Peyer's patch (tissue), 4 donors: ENCODE data around the gene PHKA2.

Experiments
- POLR2A ChIP-seq, 2 donors: fragments of 450-650 bp; IDR thresholded peaks; one replicate each; pipeline ENCODE4 v1.5.1; 2017; ENCODE audit warnings: antibody characterized with exemption in 2 of 2, mild to moderate bottlenecking in 2 of 2, moderate library complexity in 2 of 2
- TF ChIP-seq, protein P1 (sequence below), 6 experiments: fragments of 450-650 bp in 4 of 6; fragments of 200-600 bp in 2 of 6; sonication (generic) in 1 of 6; IDR thresholded peaks; one replicate each; pipeline ENCODE4 v1.5.1; 2017 to 2019; ENCODE audit warnings: antibody characterized with exemption in 6 of 6, mild to moderate bottlenecking in 3 of 6, moderate library complexity in 1 of 6

DNA sequence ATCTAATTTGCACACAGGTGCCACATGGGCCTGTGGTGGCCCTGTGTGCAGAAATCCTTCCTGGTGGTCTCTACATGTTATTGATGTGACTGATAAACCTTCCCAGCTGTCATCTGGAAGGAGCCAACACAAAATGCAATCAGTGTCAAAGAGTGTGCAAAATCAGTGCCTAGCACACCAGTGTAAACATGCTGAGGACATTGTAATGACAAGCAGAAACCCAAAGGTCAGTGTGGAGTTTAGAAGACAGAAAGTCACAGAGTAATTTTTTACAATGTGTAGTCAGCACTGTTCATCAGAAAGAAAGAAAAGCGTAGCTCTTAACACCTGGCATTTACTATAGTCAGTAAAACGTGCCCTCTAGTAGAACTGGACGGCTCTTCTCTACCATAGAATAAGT is 50.3 kb downstream of the PHKA2 start:
- TF ChIP-seq, protein P1, sequence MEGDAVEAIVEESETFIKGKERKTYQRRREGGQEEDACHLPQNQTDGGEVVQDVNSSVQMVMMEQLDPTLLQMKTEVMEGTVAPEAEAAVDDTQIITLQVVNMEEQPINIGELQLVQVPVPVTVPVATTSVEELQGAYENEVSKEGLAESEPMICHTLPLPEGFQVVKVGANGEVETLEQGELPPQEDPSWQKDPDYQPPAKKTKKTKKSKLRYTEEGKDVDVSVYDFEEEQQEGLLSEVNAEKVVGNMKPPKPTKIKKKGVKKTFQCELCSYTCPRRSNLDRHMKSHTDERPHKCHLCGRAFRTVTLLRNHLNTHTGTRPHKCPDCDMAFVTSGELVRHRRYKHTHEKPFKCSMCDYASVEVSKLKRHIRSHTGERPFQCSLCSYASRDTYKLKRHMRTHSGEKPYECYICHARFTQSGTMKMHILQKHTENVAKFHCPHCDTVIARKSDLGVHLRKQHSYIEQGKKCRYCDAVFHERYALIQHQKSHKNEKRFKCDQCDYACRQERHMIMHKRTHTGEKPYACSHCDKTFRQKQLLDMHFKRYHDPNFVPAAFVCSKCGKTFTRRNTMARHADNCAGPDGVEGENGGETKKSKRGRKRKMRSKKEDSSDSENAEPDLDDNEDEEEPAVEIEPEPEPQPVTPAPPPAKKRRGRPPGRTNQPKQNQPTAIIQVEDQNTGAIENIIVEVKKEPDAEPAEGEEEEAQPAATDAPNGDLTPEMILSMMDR (IDR thresholded peaks at IDR 0.05) = no peak
- no peak for TF ChIP-seq POLR2A (IDR thresholded peaks at IDR 0.05)
